Panc1 (cell line): ENCODE measurements around the gene CLUH. TPM values are rescaled to one million over a fixed set of nuclear protein-coding genes. Genes with fewer than 3 reads are reported as not detected.

Source experiments
- ATAC-seq: fragments of 200-7000 bp; cut with Tn5 transposase; 2 replicates; pipeline ENCODE4 v1.9.1; 2020; ENCODE audit warnings: mild to moderate bottlenecking, moderate library complexity
- BruUV-seq: library from RNA; stranded (reverse); fragments of 400-500 nt; replicated peaks from 2 replicates; lab custom pipeline; 2021; lab: Mats Ljungman, UMichigan
- CTCF ChIA-PET: fragments of 300-600 bp; sonication (Branson Sonifier 250); formaldehyde crosslinking; loops from one replicate; lab custom pipeline; 2022; ENCODE audit warnings: antibody characterized with exemption; lab: Charles Lee
- POLR2A ChIA-PET: fragments of 300-600 bp; sonication (Branson Sonifier 250); formaldehyde crosslinking; loops from one replicate; lab custom pipeline; 2022; ENCODE audit warnings: antibody characterized with exemption; lab: Charles Lee
- DNase-seq: peaks from one replicate; pipeline ENCODE4 v3.0.0-alpha.2; 2010; ENCODE audit warnings: low read depth, low spot score
- H3K27ac ChIP-seq: 2 replicates; pipeline ENCODE4 v1.5.1; 2011; ENCODE audit warnings: mild to moderate bottlenecking, low read length, inconsistent platforms
- H3K27me3 ChIP-seq: fragments of 200-500 bp; sonication (Bioruptor generic); 2 replicates; pipeline ENCODE4 v1.6.0; 2014; ENCODE audit warnings: low read length, inconsistent platforms; ENCODE audit not compliant: control insufficient read depth, insufficient read depth
- H3K36me3 ChIP-seq: fragments of 200-500 bp; sonication (Bioruptor generic); 2 replicates; pipeline ENCODE4 v1.5.1; 2014; ENCODE audit warnings: inconsistent platforms, mild to moderate bottlenecking, low read length, moderate library complexity; ENCODE audit not compliant: control insufficient read depth, insufficient read depth
- H3K4me1 ChIP-seq: 2 replicates; pipeline ENCODE4 v1.5.1; 2011; ENCODE audit warnings: inconsistent platforms, mild to moderate bottlenecking, low read length, moderate library complexity; ENCODE audit not compliant: control insufficient read depth, insufficient read depth
- H3K4me3 ChIP-seq, 2 experiments: 2 replicates each; pipeline ENCODE4 v1.5.1; 2011 to 2012; ENCODE audit warnings: low read depth in 2 of 2, low read length in 2 of 2, mild to moderate bottlenecking in 2 of 2, inconsistent platforms in 1 of 2, moderate library complexity in 1 of 2
- H3K9me3 ChIP-seq: fragments of 200-500 bp; sonication (Bioruptor generic); 2 replicates; pipeline ENCODE4 v1.5.1; 2014; ENCODE audit warnings: low read depth, mild to moderate bottlenecking, inconsistent platforms, low read length, moderate library complexity; ENCODE audit not compliant: control insufficient read depth, insufficient read depth
- POLR2AphosphoS5 ChIP-seq: IDR thresholded peaks from 2 replicates; pipeline ENCODE4 v1.6.1; 2012; ENCODE audit warnings: mild to moderate bottlenecking, low read depth, low read length, moderate library complexity
- SIN3A ChIP-seq: IDR thresholded peaks from 2 replicates; pipeline ENCODE4 v1.6.1; 2012; ENCODE audit warnings: low read depth, mild to moderate bottlenecking, low read length, moderate library complexity, borderline replicate concordance; ENCODE audit not compliant: insufficient read depth
- TCF7L2 ChIP-seq: IDR thresholded peaks from 2 replicates; pipeline ENCODE4 v1.6.1; 2011; ENCODE audit warnings: mild to moderate bottlenecking, low read depth, low read length, inconsistent platforms
- in situ Hi-C: cut with HindIII; loops from 2 replicates; pipeline ENCODE4 v1.10.0; 2016; ENCODE audit warnings: low sequenced_read_pairs, low pct_unique_long_range_greater_than_20kb
- intact Hi-C: fragments of 100-400 bp; cut with micrococcal nuclease; formaldehyde crosslinking; loops from one replicate; pipeline ENCODE4 v1.10.0; 2022; ENCODE audit not compliant: unreplicated experiment
- total RNA-seq: library from RNA; stranded (reverse); gene quantifications from one replicate; pipeline ENCODE4 v1.2.1, GENCODE V29; 2021; ENCODE audit not compliant: unreplicated experiment
- TF ChIP-seq, protein P1 (sequence below): fragments of 450-650 bp; IDR thresholded peaks from 2 replicates; pipeline ENCODE4 v1.5.1; 2017; ENCODE audit warnings: mild to moderate bottlenecking
- TF ChIP-seq, protein P2 (sequence below), 2 experiments: IDR thresholded peaks; 2 replicates each; pipeline ENCODE4 v1.6.1; 2011 to 2012; ENCODE audit warnings: low read depth in 2 of 2, control low read depth in 1 of 2, low read length in 1 of 2, mild to moderate bottlenecking in 1 of 2, moderate library complexity in 1 of 2; ENCODE audit not compliant: insufficient read depth in 1 of 2

CLUH gene
- total RNA-seq, 1 experiment from 2014 or later: 119 TPM

DNA sequence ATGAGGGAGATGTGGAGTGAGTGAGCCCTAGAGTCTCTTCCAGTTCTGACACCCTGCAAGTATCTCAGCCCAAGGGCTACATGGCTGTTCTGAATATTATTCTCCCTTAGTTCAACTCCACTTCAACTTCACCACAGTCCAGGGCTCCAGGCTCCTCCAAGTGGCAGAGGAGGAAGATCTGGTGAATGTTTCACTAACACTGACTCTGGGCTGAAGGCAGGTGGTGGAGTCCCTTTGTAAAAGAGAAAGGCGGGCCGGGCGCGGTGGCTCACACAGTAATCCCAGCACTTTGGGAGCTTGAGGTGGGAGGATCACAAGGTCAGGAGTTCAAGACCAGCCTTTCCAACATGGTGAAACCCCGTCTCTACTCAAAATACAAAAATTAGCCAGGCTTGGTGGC, 24.3 kb upstream of the CLUH start:
- BruUV-seq: no TSS peak
- intact Hi-C loops (no loop called here), in situ Hi-C loops (no loop called here)
- Histone ChIP-seq H3K4me3 (no peak overlapping the region), H3K4me1 (no peaks in the 10 kb centered on the region), H3K27ac (no peak overlapping the region), H3K36me3 (no peaks in the 10 kb centered on the region), H3K27me3 (no peaks in the 10 kb centered on the region), H3K9me3 (no peaks in the 10 kb centered on the region)
- DNase-seq (no peak), ATAC-seq (no peak)
- ChIA-PET CTCF (no interaction called here), POLR2A (no interaction called here)
- TF ChIP-seq TCF7L2: no peak
- no peak for TF ChIP-seq POLR2AphosphoS5
- no peak for TF ChIP-seq SIN3A
- TF ChIP-seq, protein P1, sequence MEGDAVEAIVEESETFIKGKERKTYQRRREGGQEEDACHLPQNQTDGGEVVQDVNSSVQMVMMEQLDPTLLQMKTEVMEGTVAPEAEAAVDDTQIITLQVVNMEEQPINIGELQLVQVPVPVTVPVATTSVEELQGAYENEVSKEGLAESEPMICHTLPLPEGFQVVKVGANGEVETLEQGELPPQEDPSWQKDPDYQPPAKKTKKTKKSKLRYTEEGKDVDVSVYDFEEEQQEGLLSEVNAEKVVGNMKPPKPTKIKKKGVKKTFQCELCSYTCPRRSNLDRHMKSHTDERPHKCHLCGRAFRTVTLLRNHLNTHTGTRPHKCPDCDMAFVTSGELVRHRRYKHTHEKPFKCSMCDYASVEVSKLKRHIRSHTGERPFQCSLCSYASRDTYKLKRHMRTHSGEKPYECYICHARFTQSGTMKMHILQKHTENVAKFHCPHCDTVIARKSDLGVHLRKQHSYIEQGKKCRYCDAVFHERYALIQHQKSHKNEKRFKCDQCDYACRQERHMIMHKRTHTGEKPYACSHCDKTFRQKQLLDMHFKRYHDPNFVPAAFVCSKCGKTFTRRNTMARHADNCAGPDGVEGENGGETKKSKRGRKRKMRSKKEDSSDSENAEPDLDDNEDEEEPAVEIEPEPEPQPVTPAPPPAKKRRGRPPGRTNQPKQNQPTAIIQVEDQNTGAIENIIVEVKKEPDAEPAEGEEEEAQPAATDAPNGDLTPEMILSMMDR: no peak
- TF ChIP-seq, protein P2, sequence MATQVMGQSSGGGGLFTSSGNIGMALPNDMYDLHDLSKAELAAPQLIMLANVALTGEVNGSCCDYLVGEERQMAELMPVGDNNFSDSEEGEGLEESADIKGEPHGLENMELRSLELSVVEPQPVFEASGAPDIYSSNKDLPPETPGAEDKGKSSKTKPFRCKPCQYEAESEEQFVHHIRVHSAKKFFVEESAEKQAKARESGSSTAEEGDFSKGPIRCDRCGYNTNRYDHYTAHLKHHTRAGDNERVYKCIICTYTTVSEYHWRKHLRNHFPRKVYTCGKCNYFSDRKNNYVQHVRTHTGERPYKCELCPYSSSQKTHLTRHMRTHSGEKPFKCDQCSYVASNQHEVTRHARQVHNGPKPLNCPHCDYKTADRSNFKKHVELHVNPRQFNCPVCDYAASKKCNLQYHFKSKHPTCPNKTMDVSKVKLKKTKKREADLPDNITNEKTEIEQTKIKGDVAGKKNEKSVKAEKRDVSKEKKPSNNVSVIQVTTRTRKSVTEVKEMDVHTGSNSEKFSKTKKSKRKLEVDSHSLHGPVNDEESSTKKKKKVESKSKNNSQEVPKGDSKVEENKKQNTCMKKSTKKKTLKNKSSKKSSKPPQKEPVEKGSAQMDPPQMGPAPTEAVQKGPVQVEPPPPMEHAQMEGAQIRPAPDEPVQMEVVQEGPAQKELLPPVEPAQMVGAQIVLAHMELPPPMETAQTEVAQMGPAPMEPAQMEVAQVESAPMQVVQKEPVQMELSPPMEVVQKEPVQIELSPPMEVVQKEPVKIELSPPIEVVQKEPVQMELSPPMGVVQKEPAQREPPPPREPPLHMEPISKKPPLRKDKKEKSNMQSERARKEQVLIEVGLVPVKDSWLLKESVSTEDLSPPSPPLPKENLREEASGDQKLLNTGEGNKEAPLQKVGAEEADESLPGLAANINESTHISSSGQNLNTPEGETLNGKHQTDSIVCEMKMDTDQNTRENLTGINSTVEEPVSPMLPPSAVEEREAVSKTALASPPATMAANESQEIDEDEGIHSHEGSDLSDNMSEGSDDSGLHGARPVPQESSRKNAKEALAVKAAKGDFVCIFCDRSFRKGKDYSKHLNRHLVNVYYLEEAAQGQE (IDR thresholded peaks at IDR 0.05; ENCODE audit: insufficient read depth in 1 of 2, low read depth in 2 of 2, low read length in 1 of 2): no peak

DNA sequence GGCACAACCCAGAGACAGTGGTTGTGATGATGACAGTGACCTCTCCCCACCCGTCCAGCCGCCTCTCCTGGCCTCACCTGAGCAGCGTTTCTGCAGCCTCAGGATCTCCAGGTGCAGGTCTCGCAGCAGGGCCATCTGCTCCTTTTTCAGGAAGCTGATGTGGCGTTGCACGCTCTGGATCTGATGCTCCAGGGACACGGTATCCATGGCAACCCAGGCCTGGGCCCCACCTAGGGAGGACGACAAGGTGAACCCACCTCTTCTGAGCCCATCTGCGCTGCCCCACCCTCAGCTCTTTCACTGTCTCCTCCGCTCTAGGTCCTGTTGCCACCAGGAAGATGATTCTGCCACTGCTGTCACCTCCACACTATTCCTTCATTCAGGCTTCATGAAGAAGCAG, 23.4 kb upstream of the CLUH start:
- no peak for ATAC-seq
- POLR2A ChIA-PET: no interaction called here

More for the DNA sequence above, 23.4 kb upstream of the CLUH start:
- intact Hi-C loops: no loop called here
- no peaks in the 10 kb centered on the region for H3K4me1 ChIP-seq
- no peaks in the 10 kb centered on the region for H3K27me3 ChIP-seq
- no TSS peak for BruUV-seq
- CTCF ChIA-PET: no interaction called here
- DNase-seq: no peak
- no peak overlapping the region for H3K27ac ChIP-seq
- TF ChIP-seq, protein P1: no peak
- no peak for TF ChIP-seq TCF7L2
- TF ChIP-seq SIN3A: no peak
- TF ChIP-seq, protein P2 (IDR thresholded peaks at IDR 0.05; ENCODE audit: insufficient read depth in 1 of 2, low read depth in 2 of 2, low read length in 1 of 2): no peak
- no peak for TF ChIP-seq POLR2AphosphoS5
- in situ Hi-C loops: no loop called here
- H3K36me3 ChIP-seq: no peaks in the 10 kb centered on the region
- H3K4me3 ChIP-seq: no peak overlapping the region
- H3K9me3 ChIP-seq: no peaks in the 10 kb centered on the region
